ENCODE measurements around the gene TMEM178B.

DNA sequence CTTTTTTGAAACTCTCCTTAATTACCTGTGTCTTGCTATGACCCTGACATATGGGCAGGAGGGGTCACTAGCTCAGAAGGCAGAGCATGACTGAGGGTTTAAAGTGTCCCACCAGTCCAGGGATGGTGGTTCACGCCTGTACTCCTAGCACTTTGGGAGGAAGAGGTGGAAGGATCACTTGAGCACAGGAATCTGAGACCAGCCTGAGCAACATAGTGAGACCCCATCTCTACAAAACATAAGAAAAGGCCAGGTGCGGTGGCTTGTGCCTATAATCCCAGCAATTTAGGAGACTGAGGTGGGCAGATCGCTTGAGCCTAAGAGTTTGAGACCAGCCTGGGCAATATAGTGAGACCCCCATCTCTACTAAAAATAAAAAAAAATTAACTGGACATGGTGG is 133.8 kb downstream of the TMEM178B start:
- TF ChIP-seq, protein P1, sequence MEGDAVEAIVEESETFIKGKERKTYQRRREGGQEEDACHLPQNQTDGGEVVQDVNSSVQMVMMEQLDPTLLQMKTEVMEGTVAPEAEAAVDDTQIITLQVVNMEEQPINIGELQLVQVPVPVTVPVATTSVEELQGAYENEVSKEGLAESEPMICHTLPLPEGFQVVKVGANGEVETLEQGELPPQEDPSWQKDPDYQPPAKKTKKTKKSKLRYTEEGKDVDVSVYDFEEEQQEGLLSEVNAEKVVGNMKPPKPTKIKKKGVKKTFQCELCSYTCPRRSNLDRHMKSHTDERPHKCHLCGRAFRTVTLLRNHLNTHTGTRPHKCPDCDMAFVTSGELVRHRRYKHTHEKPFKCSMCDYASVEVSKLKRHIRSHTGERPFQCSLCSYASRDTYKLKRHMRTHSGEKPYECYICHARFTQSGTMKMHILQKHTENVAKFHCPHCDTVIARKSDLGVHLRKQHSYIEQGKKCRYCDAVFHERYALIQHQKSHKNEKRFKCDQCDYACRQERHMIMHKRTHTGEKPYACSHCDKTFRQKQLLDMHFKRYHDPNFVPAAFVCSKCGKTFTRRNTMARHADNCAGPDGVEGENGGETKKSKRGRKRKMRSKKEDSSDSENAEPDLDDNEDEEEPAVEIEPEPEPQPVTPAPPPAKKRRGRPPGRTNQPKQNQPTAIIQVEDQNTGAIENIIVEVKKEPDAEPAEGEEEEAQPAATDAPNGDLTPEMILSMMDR (IDR thresholded peaks at IDR 0.05): no peak
- TF ChIP-seq POLR2A (IDR thresholded peaks at IDR 0.05; ENCODE audit: low read depth): no peak
- TF ChIP-seq POLR2AphosphoS5 (IDR thresholded peaks at IDR 0.05): no peak

Measured in esophagus muscularis mucosa (tissue), 3 donors.